Inferior parietal cortex (tissue), 1 donor: ENCODE results near the gene BGLAP.
"Not testable (repeated sequence)": the region's sequence is repeated elsewhere in the genome, so short reads cannot be mapped to it uniquely, and the experiment has no call there.

ENCODE experiments used
- DNase-seq: peaks from one replicate; pipeline ENCODE4 v3.0.0-alpha.2; 2016; ENCODE audit errors: extremely low spot score

The BGLAP gene

GRCh38 chr1:156241926-156242325 lies at the start of gene BGLAP:
TSS of gene BGLAP (plus strand) at chr1:156242184. CDS start at chr1:156242232, 48 bp downstream.
- no peak for DNase-seq

GRCh38 chr1:156193208-156193487 lies 48.8 kb upstream of the BGLAP start:
- no peak for DNase-seq

DNA sequence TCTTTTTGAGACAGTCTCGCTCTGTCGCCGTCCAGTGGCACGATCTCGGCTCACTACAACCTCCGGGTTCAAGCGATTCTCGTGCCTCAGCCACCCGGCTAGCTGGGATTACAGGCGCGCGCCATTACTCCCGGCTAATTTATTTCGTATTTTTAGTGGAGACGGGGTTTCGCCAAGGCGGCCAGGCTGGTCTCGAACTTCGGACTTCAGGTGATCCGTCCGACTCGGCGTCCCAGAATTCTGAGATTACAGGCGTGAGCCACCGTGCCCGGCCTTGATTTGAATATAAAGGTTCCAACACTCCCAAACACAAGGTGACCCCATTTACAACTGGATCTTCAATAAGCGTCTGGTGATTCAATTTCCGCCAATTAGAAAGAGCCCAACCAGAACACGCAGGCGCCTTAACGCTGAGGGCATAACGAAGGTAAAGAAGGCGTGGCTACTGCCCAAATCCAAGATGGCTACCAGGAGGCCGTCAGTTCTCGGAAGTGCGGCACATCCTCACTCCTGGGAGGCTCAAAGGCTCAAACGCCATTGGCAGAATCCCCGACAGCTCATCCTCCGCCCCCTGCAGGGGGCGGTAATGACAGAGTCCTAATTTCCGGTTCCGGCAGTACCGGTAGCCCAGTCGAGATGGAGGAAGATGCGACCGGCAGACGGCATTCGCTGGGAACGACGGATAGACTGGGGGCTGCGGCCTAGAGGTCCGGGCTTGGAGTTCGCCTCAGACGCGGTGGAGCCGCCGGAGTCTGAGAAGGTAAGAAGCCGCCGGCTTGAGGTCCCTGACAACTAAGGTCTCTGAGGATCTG lies 48.3 kb upstream of the BGLAP start, which contains the start of gene SLC25A44:
Gene SLC25A44, plus strand, starts transcription at position 617 of the 812 bp plus-strand sequence. CDS start 5,744 bp downstream, outside the sequence.
- DNase-seq = peak; percentile 99

DNA sequence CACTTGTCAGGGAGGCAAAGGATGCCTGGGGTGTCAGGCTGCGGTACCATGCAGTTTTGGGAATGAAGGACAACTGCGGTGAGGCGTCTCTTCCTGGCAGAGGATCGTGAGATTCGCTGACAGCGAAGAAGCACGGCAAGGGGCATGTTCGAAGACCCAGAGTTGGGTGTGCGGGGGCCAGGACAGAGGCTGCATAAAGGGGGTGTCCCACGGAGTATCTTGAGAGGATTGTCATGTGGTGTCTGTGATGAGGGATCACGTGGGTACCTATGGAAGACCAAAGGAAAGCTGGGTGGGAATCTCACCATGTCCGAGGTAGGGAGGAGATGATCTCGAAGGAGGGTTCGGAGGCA lies 47.7 kb upstream of the BGLAP start:
- peak; percentile 32 for DNase-seq

DNA sequence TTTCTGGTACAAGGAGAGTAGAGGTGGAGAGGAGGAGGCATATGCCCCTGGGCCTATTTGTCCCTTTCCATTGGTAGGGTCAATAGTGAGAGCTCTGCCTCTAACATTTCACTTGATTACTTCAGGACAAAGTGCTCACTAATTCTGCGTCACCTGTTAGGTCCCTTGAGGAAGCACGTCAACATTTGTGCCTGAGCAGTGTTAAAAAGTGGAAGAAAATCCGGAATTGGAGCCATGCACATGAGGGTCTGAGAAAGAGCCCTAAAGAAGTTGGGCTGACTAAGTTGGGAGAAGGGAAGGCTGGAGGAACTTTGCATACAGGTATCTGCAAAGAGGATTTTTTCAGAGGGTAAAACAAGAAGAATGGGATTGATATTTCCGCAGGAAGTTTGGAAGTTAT lies 46.1 kb upstream of the BGLAP start:
- no peak for DNase-seq

GRCh38 chr1:156196445-156196844 lies 45.5 kb upstream of the BGLAP start:
- no peak for DNase-seq

DNA sequence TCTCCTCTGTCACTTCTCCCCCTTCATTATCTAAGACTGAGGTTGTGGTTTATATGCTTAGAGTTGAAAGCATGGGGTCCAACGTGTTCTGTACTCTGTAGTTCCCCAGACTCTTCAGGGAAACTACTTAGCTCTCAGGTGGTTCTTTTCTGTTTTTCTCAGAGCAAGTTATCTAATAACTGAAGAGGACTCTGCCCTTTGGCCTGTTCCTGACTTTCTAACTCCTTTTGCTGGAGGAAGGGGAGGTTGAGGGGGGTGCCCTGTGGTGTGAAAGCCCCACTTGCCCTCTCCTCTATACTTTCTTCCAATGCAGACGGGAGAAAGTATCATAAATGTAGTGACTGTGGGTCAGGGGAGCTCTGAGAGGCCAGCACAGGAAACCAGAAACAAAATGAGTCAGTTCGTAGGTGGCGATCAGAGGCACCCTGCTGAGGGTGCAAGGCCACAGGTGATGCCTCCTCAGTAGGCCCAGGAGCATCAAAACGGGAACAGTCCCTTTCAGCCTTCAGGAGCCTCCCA lies 43.1 kb upstream of the BGLAP start:
- no peak for DNase-seq

DNA sequence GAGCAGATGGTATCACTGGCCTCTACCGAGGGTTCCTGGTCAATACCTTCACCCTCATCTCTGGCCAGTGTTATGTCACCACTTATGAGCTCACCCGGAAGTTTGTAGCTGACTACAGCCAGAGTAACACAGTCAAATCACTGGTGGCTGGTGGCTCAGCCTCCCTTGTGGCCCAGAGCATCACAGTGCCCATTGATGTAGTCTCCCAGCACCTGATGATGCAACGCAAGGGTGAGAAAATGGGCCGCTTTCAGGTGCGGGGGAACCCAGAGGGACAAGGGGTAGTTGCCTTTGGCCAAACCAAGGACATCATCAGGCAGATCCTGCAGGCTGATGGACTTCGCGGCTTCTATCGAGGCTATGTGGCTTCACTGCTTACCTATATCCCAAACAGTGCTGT lies 41.9 kb upstream of the BGLAP start:
- DNase-seq = no peak

DNA sequence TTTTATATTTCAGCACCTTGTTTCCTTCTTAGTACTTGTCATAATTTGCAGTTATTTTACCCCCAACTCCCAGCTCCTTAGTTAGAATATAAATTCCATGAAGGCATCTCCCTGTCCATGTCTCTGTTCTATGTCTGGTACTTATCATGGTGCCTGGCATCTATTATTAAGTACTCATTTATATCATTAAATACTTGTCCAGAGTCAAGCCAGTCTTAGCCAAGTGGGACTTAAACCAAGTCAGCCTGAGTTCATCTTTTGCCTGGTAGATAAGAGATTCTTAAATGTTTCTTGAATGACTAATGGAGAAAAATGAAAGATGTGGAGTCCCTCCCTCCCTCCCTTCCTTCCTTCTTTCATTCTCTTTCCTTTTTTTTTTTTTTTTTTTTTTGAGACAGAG lies 38.7 kb upstream of the BGLAP start:
- DNase-seq = no peak

GRCh38 chr1:156204686-156205085 lies 37.3 kb upstream of the BGLAP start:
- DNase-seq = no peak

GRCh38 chr1:156211243-156211642 lies 30.7 kb upstream of the BGLAP start:
- DNase-seq = no peak

DNA sequence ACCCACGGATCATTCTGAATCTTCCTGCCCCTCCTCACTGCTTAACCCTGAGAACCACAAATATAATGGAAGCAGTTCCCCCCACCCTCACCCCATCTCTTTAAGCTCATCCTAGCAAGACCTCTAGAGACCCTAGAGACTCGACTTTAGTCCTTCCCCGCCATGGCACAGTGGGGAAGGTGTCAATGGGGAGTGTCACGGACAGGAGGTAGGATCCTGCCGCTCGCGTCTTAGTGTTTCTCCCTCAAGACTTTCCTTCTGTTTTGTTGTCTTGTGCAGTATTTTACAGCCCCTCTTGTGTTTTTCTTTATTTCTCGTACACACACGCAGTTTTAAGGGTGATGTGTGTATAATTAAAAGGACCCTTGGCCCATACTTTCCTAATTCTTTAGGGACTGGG lies 29.9 kb upstream of the BGLAP start:
- no peak for DNase-seq

DNA sequence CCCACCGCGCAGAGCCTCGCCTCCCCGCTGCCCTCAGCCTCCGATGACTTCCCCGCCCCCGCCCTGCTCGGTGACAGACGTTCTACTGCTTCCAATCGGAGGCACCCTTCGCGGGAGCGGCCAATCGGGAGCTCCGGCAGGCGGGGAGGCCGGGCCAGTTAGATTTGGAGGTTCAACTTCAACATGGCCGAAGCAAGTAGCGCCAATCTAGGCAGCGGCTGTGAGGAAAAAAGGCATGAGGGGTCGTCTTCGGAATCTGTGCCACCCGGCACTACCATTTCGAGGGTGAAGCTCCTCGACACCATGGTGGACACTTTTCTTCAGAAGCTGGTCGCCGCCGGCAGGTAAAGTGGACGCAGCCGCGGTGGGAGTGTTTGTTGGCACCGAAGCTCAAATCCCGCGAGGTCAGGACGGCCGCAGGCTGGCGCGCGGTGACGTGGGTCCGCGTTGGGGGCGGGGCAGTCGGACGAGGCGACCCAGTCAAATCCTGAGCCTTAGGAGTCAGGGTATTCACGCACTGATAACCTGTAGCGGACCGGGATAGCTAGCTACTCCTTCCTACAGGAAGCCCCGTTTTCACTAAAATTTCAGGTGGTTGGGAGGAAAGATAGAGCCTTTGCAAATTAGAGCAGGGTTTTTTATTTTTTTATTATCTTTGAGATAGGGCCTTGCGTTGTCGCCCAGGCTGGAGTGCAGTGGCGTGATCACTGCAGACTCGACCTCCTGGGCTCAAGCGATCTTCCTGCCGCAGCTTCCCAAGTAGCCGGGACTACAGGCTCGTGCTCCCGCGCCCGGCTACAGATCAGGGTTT lies 28.9 kb upstream of the BGLAP start, which contains the start of gene PMF1:
Gene PMF1, plus strand, starts transcription at position 175 of the 811 bp plus-strand sequence. Its CDS starts 9 bp downstream, at position 184.
- DNase-seq = peak; percentile 97

DNA sequence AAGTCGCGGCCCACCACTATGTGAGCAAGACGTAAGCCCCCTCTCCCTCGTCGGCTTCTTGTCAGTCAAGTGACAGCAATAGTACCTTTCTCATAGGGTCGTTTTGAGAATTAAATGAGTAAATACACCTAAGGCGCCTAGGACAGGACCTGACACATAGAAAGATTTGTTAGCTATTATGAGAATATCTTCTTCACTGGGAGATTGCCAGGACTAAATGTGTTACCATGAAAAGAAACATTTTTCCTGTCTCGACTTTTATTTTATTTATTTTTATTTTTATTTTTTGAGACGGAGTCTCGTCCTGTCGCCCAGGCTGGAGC lies 28.4 kb upstream of the BGLAP start:
- DNase-seq = peak; percentile 18

DNA sequence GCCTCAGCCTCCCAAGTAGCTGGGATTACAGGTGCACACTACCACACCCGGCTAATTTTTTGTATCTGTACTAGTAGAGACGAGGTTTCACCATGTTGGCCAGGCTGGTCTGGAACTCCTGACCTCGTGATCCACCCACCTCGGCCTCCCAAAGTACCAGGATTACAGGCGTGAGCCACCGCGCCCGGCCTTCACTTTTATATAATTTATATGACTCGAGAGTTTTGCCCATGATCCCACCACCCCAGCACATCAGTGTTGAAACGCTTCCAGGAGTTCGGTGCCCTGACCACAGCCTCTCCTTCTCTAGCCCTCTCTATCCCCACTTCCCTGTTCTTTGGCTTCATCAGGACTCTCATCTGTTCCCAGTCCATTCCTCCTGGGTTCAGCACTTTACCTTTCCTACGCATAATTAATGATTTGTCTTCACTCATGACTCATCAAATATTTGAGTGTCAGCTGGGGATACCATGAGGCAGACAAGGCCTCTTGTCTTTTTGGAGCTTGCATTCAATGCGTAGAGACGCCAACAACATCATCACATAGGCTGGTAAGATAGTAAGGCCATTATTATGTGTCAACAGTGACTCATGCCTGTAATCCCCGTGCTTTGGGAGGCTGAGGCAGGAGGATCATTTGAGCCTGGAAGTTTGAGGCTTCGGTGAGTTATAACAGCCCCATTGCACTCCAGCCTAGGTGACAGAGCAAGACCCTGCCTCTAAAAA lies 27.8 kb upstream of the BGLAP start:
- no peak for DNase-seq

GRCh38 chr1:156216361-156217086 lies 25.5 kb upstream of the BGLAP start:
- not testable (repeated sequence) for DNase-seq

DNA sequence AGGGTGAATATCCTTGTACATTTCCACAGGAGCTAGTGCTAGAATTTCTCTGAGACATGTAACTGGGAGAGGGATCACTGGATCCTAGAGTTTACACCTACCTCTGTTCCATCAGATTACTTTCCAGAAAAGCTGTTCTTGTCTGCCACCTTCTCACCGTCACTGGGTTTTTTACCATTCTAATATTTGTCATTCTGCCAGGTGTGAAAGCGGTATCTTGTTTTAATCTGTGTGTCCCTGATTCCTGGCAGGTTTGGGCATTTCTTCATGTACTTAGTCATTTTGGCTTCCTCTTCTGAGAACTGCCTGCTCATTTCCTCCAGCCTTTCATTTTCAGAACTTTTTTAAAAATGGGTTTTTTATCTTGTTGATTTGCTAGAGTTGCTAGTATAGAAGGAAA lies 24.1 kb upstream of the BGLAP start:
- DNase-seq = peak; percentile 39

GRCh38 chr1:156220226-156220625 lies 21.8 kb upstream of the BGLAP start:
- DNase-seq = no peak

DNA sequence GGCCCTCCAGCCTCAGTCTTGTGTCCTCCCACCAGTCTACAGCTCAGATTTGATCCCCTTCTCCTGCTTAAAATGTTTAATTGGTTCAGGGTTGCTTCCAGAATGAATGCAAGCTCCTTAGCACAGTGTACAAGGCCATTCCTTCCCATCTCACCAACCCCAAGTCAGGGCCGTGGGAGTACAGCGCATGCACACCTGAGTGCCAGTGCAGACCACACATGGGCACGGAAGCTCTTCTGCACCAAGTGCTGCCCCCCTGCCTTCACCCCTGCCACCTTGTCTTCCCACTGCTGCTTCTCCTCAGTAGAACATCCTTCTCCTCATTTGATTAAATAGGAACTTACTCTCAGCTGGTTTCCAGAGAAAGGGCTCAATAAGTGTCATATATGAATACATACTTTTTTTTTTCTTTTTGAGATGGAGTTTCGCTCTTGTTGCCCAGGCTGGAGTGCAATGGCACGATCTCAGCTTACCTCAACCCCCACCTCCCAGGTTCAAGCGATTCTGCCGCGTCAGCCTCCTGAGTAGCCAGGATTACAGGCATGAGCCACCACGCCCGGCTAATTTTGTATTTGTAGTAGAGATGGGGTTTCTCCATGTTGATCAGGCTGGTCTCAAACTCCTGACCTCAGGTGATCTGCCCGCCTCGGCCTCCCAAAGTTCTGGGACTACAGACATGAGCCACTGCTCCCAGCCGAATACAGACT lies 19.8 kb upstream of the BGLAP start:
- DNase-seq = no peak

DNA sequence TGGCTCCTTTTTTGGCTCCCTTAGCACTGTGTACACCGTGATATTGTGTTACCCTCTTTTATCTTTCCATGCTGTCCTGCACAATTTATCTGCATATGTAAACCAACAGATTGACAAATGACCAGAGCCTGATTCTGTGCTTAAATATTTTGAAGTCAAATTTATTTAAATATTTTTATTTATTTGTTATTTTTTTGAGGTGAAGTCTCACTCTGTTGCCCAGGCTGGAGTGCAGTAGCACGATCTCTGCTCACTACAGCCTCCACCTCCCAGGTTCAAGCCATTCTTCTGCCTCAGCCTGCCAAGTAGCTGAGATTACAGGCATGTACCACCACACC lies 16.3 kb upstream of the BGLAP start:
- DNase-seq = no peak

- no peak for DNase-seq
Observed at GRCh38 chr1:156226116-156226538, 15.9 kb upstream of the BGLAP start.
